Liver (tissue), 9 donors: ENCODE data around the gene EXOSC2. TPM values are rescaled to one million over a fixed set of nuclear protein-coding genes. Genes with fewer than 3 reads are reported as not detected.

Experiments
- DNase-seq: peaks from one replicate; pipeline ENCODE4 v3.0.0-alpha.2; 2017; ENCODE audit warnings: low spot score
- H3K27ac ChIP-seq, 2 donors: one replicate each; pipeline ENCODE4 v1.7.0; 2013; ENCODE audit warnings: inconsistent platforms in 2 of 2, low read length in 2 of 2, control low read depth in 1 of 2, low read depth in 1 of 2, mild to moderate bottlenecking in 1 of 2
- H3K27me3 ChIP-seq, 4 donors: one replicate each; pipeline versions ENCODE4 v1.6.1 to v1.7.0; 2013; ENCODE audit warnings: low read length in 3 of 4, inconsistent platforms in 1 of 4, mild to moderate bottlenecking in 1 of 4, moderate library complexity in 1 of 4; ENCODE audit not compliant: control insufficient read depth in 4 of 4, insufficient read depth in 4 of 4
- H3K36me3 ChIP-seq, 4 donors: one replicate each; pipeline versions ENCODE4 v1.6.1 to v1.7.0; 2013; ENCODE audit warnings: low read length in 3 of 4, mild to moderate bottlenecking in 3 of 4, low read depth in 1 of 4, moderate library complexity in 1 of 4; ENCODE audit not compliant: control insufficient read depth in 4 of 4, insufficient read depth in 3 of 4
- H3K4me1 ChIP-seq, 4 donors: one replicate each; pipeline versions ENCODE4 v1.6.1 to v1.7.0; 2013; ENCODE audit warnings: low read length in 3 of 4, mild to moderate bottlenecking in 3 of 4, moderate library complexity in 1 of 4; ENCODE audit not compliant: control insufficient read depth in 4 of 4, insufficient read depth in 4 of 4
- H3K4me3 ChIP-seq, 3 donors: one replicate each; pipeline versions ENCODE4 v1.6.1 to v1.7.0; 2013; ENCODE audit warnings: low read length in 3 of 3, control low read depth in 1 of 3, low read depth in 1 of 3, mild to moderate bottlenecking in 1 of 3
- H3K9ac ChIP-seq, 2 donors: one replicate each; pipeline ENCODE4 v1.7.0; 2013; ENCODE audit warnings: low read length in 2 of 2, mild to moderate bottlenecking in 2 of 2, moderate library complexity in 2 of 2, control low read depth in 1 of 2, low read depth in 1 of 2
- H3K9me3 ChIP-seq, 4 donors: one replicate each; pipeline versions ENCODE4 v1.6.1 to v1.7.0; 2013; ENCODE audit warnings: low read length in 3 of 4; ENCODE audit not compliant: control insufficient read depth in 4 of 4
- CTCF ChIP-seq: fragments of 150-350 bp; IDR thresholded peaks from 2 replicates; pipeline ENCODE4 v1.5.1; 2017; ENCODE audit warnings: improper control_type of control experiment, low read depth, low read length; ENCODE audit not compliant: missing input control
- EGR1 ChIP-seq, 2 donors: IDR thresholded peaks; 2 replicates each; pipeline ENCODE4 v1.6.1; 2016 to 2018; ENCODE audit warnings: antibody characterized with exemption in 2 of 2, low read depth in 2 of 2
- FOXA1 ChIP-seq: IDR thresholded peaks from 2 replicates; pipeline ENCODE4 v1.6.1; 2016; ENCODE audit warnings: antibody characterized with exemption
- FOXA2 ChIP-seq: IDR thresholded peaks from 2 replicates; pipeline ENCODE4 v1.6.1; 2016; ENCODE audit warnings: antibody characterized with exemption
- GABPA ChIP-seq, 2 donors: IDR thresholded peaks in 1 of 2; conservative IDR thresholded peaks in 1 of 2; 2 replicates each; pipeline ENCODE4 v1.6.1; 2016; ENCODE audit warnings: antibody characterized with exemption in 2 of 2, mild to moderate bottlenecking in 1 of 2, moderate library complexity in 1 of 2
- HNF4A ChIP-seq, 2 donors: conservative IDR thresholded peaks; 2 replicates each; pipeline ENCODE4 v1.6.1; 2016; ENCODE audit warnings: antibody characterized with exemption in 2 of 2, mild to moderate bottlenecking in 2 of 2
- HNF4G ChIP-seq: IDR thresholded peaks from 2 replicates; pipeline ENCODE4 v1.6.1; 2016; ENCODE audit warnings: antibody characterized with exemption
- JUND ChIP-seq, 2 donors: IDR thresholded peaks; 2 replicates each; pipeline ENCODE4 v1.6.1; 2016; ENCODE audit warnings: antibody characterized with exemption in 2 of 2
- NR2F2 ChIP-seq: IDR thresholded peaks from 2 replicates; pipeline ENCODE4 v1.6.1; 2016; ENCODE audit warnings: antibody characterized with exemption
- RAD21 ChIP-seq, 2 donors: IDR thresholded peaks; 2 replicates each; pipeline ENCODE4 v1.6.1; 2016; ENCODE audit warnings: antibody characterized with exemption in 2 of 2, mild to moderate bottlenecking in 2 of 2
- RXRA ChIP-seq, 2 donors: IDR thresholded peaks; 2 replicates each; pipeline ENCODE4 v1.6.1; 2017 to 2018; ENCODE audit warnings: antibody characterized with exemption in 2 of 2, mild to moderate bottlenecking in 1 of 2
- SP1 ChIP-seq: IDR thresholded peaks from 2 replicates; pipeline ENCODE4 v1.6.1; 2018; ENCODE audit warnings: antibody characterized with exemption, mild to moderate bottlenecking
- TAF1 ChIP-seq: conservative IDR thresholded peaks from 2 replicates; pipeline ENCODE4 v1.6.1; 2016; ENCODE audit warnings: antibody characterized with exemption, mild to moderate bottlenecking
- YY1 ChIP-seq: IDR thresholded peaks from 2 replicates; pipeline ENCODE4 v1.6.1; 2016; ENCODE audit warnings: antibody characterized with exemption, mild to moderate bottlenecking
- ZBTB33 ChIP-seq: IDR thresholded peaks from 2 replicates; pipeline ENCODE4 v1.6.1; 2016; ENCODE audit warnings: antibody characterized with exemption
- WGBS: extraction: QIAGEN DNeasy Blood & Tissue Kit; methylation state at CpG from one replicate; pipeline ENCODE4 v1.1.7; 2013; 5-methylcytosine and 5-hydroxymethylcytosine counted together
- polyA plus RNA-seq, 2 donors: library from polyadenylated mRNA; stranded (reverse) in 1 of 2; unstranded in 1 of 2; fragments of 200-250 nt in 1 of 2; fragments of >200 nt in 1 of 2; fragmentation: Nextera tagmentation in 1 of 2; extraction: Ambion mirVana in 1 of 2; gene quantifications; one replicate each; pipeline versions ENCODE4 v1.2.1 to v1.2.3, GENCODE V29; 2013 to 2015
- total RNA-seq, 2 donors: library from RNA; depleted of rRNA; stranded (reverse); fragments of >200 nt; gene quantifications; one replicate each; pipeline ENCODE4 v1.2.3, GENCODE V29; 2014
- TF ChIP-seq, protein P1 (sequence below): IDR thresholded peaks from 2 replicates; pipeline ENCODE4 v1.6.1; 2016; ENCODE audit warnings: antibody characterized with exemption, mild to moderate bottlenecking
- TF ChIP-seq, protein P2 (sequence below): IDR thresholded peaks from 2 replicates; pipeline ENCODE4 v1.6.1; 2016; ENCODE audit warnings: antibody characterized with exemption
- TF ChIP-seq, protein P3 (sequence below): IDR thresholded peaks from 2 replicates; pipeline ENCODE4 v1.6.1; 2016; ENCODE audit warnings: antibody characterized with exemption
- donor health status: healthy.
- donor health status: healthy.
- donor health status: healthy.
- donor health status: healthy.
- donor health status: healthy.

Gene EXOSC2
- total and polyA plus RNA-seq, 4 donors = 7.6 to 21.2 (median 13.1) TPM

DNA sequence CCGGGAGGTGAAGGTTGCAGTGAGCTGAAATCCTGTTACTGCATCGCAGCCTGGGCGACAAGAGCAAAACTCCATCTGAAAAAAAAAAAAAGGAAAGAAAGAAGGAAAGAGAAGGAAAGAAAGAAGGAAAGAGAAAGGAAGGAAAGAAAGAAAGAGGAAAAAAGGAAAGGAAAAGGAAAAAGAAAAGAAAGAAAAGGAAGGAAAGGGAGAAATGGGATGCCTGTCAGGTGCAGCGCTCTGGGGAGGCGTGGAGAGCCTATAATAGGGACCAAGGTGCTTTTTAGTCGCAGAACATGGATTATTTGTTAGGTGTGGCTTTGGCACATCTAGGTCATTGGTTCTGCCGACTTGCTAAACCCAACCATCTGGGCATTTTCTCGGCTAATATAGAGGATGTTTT lies 17.9 kb downstream of the EXOSC2 start (continued):
- TF ChIP-seq, protein P1, sequence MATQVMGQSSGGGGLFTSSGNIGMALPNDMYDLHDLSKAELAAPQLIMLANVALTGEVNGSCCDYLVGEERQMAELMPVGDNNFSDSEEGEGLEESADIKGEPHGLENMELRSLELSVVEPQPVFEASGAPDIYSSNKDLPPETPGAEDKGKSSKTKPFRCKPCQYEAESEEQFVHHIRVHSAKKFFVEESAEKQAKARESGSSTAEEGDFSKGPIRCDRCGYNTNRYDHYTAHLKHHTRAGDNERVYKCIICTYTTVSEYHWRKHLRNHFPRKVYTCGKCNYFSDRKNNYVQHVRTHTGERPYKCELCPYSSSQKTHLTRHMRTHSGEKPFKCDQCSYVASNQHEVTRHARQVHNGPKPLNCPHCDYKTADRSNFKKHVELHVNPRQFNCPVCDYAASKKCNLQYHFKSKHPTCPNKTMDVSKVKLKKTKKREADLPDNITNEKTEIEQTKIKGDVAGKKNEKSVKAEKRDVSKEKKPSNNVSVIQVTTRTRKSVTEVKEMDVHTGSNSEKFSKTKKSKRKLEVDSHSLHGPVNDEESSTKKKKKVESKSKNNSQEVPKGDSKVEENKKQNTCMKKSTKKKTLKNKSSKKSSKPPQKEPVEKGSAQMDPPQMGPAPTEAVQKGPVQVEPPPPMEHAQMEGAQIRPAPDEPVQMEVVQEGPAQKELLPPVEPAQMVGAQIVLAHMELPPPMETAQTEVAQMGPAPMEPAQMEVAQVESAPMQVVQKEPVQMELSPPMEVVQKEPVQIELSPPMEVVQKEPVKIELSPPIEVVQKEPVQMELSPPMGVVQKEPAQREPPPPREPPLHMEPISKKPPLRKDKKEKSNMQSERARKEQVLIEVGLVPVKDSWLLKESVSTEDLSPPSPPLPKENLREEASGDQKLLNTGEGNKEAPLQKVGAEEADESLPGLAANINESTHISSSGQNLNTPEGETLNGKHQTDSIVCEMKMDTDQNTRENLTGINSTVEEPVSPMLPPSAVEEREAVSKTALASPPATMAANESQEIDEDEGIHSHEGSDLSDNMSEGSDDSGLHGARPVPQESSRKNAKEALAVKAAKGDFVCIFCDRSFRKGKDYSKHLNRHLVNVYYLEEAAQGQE = no peak
- no peak for TF ChIP-seq JUND (IDR thresholded peaks at IDR 0.05)
- TF ChIP-seq CTCF = no peak

DNA sequence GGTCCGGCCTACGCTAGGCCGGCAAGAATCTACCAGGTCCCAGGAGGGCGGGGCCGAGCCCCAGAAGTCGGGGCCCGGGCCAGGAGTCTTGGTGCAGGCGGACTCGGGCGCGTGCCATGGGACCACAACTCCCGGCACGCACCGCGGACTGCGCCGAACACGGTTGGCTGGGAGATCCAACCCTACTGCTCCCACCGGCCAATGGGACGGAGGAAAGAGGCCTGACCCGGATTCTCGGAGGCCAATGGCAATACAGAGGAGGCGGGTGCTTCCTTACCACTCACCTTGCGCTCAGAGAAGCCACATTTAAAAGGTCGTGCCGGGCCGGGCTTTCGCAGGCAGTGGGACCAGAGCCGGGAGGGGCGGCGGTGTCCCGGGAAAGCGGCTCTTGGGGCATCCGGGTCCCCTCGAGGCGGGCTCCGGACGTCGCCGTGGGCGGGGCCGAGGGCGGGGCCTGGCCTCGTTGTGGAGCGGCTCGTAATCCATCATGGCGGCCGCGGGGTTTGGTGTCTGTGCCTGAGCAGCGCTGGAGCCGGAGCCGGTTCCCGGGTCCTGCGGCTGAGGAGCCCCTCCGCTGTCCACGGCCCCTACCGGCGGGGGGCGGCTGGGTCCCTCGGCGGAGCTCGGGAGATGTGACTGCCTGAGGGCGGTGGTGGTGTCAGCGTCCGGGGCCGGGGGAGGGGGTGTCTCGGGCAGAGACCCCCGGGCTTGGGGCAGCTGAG lies 19.1 kb downstream of the EXOSC2 start:
- peak overlapping the region; percentile 78 to 92 for H3K9ac ChIP-seq
- H3K4me1 ChIP-seq = peaks cover 4 to 35% (median 24%) of the 10 kb centered on the region in 4 donors
- no peaks in the 10 kb centered on the region for H3K9me3 ChIP-seq
- peak overlapping the region; percentile 97 to 99 for H3K27ac ChIP-seq
- peak overlapping the region; percentile 81 to 98 (median 82) for H3K4me3 ChIP-seq
- H3K27me3 ChIP-seq = no peaks in the 10 kb centered on the region
- no peaks in the 10 kb centered on the region for H3K36me3 ChIP-seq
- under 1% methylated on average over 68 of the region's 68 CpGs for WGBS
- peak; percentile 94 for DNase-seq
- TF ChIP-seq, protein P2, sequence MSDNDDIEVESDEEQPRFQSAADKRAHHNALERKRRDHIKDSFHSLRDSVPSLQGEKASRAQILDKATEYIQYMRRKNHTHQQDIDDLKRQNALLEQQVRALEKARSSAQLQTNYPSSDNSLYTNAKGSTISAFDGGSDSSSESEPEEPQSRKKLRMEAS = peak; percentile 83
- TF ChIP-seq RXRA (IDR thresholded peaks at IDR 0.05) (peak; percentile 35 to 40), FOXA2 (no peak), ZBTB33 (no peak), SP1 (peak; percentile 87), FOXA1 (no peak), GABPA (IDR thresholded peaks at IDR 0.05 in 1 of 2, conservative IDR thresholded peaks at IDR 0.05 in 1 of 2) (peak in 1 of 2 donors; percentile 49), EGR1 (IDR thresholded peaks at IDR 0.05; ENCODE audit: low read depth in 2 of 2) (no peak), CTCF (no peak), HNF4A (conservative IDR thresholded peaks at IDR 0.05) (peak; percentile 28 to 41), HNF4G (no peak), YY1 (peak; percentile 96), NR2F2 (peak; percentile 12), RAD21 (IDR thresholded peaks at IDR 0.05) (peak in 1 of 2 donors; percentile 35), TAF1 (no peak)
- TF ChIP-seq, protein P1 = peak; percentile 80
- TF ChIP-seq, protein P3, sequence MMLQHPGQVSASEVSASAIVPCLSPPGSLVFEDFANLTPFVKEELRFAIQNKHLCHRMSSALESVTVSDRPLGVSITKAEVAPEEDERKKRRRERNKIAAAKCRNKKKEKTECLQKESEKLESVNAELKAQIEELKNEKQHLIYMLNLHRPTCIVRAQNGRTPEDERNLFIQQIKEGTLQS = no peak
